Activated T-cell treated with anti-CD3 and anti-CD28 coated beads for 1 hour (primary cell): ENCODE measurements around the gene TMEM247.

Experiments used
- DNase-seq: peaks from one replicate; pipeline ENCODE4 v3.0.0-alpha.2; 2020; ENCODE audit warnings: low read depth

TMEM247 gene

DNA sequence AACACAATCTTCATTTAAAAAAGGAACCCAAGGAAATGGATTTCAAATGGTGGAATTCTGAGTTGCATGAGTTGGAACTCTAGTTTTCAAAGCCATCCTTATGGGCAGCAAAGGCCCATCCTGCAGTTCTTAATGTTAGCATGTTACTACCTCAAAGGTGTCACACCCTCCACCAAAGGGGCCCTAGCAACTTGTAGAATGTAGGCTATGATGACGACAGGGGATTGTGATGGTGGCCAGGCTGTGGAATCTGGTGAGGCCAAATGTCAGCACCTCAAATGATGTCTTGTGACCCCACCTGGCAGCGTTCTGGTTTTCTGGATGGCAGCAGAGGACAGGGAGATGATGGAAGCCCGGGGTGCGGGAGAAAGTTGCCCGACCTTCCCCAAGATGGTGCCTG, at the start of gene TMEM247:
TMEM247 (plus strand) TSS at position 301 of the 400 bp plus-strand sequence.
- DNase-seq = no peak

DNA sequence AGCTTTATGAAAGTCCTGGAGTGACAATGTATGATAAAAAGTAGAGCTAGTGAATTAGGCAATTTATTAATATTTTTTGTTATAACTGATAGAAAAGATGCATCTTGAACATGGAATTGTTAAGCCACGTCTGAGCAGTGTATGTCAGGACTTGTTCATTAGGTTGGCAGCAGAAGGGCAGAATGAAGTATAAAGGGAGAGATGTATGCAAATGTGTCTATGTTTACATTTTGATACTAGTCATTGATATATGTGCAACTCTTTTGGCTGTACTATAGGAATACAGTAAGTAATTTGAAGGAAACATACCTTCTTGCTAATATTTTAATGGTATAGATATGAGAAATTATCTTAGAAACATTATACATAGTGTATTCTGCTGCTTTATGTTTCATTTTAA, 49.0 kb upstream of the TMEM247 start:
- DNase-seq = no peak

DNA sequence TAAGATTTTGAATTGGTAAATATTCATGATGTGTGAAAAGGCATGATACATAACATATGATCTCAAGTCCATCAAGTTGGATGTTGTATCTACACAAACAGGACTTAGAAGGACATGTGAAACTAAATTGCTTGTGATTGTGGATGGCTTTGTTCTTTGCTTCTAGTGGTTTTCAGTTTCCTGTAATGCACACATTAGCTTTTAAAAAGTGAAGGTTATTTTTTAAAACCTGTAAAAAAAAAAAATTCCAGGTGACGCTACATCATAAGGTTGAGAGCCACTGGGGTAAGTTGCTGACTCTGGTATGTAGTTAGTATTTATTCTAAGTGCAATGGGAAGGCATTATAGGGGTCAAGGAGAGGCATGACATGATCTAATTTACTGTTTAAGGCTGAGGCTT, 48.4 kb upstream of the TMEM247 start:
- DNase-seq = no peak

DNA sequence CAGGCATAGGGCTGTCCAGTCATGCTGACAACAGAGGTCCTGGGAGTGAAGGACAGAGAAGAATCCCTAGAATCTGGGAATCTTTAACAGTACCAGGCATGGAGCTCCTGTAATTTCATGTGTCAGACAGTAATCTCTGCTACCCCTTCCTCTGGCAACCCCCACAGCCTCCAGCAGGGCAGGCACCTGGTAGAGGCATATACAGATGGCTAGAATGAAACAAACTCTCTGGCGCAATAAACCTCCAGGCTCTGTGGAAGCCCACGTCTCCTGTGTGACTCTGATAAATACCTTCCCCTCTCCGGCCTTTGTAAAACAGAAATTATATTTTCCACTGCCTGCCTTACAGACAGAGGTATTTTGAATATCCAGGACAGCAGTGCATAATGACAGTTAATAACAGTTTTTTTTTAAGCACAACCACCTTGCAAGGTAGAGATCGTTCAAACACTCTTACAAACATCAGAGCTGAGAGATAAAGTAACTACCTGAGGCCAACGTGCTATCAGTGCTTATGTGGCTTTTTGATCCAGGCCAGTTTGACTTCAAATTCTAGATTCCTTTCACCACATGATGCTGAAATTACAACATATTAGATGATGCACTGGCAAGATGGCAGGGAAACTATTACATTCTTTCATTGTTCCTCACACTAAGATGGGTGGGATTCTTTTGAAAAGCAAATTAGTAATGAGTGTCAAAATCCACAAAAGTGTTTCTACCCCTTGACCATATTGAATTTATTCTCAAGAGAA, 47.7 kb upstream of the TMEM247 start:
- no peak for DNase-seq

DNA sequence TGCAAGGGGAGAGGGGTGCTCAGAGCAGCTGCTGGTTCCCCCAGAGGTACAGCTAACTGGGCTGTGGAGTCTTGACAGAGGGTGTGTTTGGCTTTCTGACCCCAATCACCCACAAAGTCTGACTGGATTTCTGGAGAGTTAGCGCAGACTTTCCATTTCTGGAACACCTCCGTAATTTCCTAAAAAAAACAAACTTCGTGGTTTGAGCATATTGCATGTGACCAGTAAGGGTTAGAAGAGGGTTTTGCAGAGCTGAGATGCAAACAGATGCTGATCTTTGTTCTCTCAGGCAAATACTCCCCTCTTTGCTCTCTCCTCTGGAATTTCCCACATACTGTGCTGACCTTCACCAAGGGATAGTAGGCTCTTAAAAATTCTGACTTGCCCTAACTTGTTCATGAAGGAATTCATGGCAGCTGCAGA, 44.5 kb upstream of the TMEM247 start:
- no peak for DNase-seq

DNA sequence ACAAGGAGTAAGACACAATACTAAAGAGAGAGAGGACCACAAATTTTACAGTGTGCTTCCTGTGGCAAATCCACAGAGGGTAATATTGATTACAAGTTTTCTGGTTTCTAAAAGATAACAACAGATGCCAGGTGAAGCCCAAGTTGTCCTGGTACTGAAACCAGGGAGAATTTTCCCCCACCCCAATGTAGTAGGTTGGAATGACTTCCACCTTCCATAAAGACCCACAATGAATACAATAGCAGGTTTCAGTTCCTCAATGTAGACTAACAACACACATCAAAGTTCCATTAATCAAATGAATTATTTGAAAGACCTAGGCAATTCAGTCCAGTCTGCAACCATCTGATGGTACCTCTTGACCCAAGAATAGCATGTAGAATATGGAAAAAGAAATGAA, 44.0 kb upstream of the TMEM247 start:
- no peak for DNase-seq

DNA sequence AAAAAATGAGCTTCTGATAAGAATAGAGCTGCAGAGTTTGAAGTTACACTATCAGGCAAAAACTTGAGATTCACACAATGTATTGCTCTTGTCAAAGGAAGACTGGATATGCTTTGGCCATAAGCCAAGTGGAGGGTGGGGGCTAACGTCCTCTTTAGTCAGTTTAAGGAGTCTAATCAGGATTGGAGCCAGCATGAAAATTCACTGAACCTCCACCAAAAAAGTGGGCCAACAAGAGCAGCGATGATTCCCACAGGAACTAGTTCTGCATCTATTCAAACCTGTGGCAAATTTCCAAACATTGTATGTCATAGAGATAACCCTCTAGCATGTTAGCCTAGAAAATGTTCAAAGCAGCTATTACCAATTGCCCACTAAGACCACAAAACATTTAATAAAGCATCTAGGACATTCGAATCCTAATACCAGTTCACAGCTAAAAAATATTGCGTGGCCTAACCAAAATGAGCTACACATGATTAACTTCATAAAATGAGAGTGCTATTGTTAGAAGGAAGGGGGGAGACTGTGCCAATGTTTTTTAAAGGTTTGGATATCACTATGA, 43.5 kb upstream of the TMEM247 start:
- DNase-seq = no peak

DNA sequence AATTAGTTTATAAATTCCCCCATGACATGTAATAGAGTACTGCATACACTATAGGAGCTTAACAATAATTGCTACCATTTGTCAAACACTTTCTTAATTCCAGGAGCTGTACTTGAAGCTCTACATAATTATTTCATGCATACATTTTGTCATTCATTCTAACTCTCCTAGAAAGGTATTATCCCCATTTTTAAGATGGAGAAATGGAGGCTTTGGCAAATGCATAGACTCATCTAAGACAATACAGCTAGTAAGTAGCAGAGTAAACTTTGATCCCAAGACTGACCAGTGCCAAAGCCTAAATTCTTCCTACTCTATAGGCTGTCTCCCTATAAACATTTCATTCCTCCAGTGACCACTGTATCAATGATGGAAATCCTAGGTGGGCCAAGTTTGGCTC, 42.6 kb upstream of the TMEM247 start:
- no peak for DNase-seq

DNA sequence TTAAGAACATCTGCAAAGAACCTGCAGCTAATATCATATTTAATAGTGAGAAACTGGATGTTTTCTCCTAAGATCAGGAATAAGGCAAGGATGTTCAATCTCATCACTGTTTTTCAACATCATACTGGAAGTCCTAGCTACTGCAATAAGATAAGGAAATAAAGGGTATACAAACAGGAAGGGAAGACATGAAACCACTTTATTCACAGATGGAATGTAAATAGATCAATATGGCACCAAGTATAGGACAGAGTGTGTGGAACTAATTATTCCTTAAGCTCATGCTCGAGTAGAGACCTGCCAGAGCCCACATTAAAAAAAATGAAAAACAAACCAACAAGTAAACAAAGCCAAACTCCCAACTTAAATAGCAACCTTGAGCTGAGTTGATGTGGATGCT, 41.3 kb upstream of the TMEM247 start:
- no peak for DNase-seq

DNA sequence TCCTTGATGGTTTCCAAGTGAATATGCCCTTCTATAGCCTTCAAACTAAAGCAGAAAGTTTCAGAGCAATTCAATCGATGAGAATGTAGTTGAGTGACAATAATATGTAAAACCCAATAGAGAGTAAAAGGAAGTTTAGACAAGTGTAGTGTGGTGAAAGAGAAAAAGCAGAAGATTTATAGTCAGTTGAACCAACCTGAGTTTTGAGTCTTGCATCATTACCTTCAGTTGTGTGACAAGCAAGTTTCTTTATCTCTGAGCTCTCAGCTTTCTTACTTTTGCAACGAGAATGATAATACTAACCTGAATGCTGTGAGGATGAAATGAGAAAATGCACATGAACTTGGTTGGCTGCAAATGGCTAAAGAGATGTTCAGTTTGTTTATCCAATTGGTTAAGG, 40.6 kb upstream of the TMEM247 start:
- DNase-seq = no peak

DNA sequence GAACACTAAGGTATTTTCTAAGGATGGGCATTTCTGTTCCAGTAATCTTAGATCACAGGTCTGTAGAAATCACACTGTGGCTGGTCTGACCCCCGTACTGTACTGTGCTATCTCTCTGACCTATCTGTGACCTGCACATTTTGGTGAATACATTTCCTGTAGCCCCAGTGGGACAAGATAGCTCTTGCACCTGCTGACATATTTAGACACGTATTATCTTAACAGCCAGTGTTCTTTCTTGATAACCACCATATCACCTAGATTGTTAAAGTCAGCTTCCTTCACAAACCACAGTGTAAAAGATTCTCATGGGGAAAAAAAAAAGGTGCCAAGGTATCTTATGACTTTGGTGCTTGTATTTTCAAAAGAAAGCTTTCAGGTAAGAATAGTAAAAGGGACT, 39.8 kb upstream of the TMEM247 start:
- DNase-seq = no peak

DNA sequence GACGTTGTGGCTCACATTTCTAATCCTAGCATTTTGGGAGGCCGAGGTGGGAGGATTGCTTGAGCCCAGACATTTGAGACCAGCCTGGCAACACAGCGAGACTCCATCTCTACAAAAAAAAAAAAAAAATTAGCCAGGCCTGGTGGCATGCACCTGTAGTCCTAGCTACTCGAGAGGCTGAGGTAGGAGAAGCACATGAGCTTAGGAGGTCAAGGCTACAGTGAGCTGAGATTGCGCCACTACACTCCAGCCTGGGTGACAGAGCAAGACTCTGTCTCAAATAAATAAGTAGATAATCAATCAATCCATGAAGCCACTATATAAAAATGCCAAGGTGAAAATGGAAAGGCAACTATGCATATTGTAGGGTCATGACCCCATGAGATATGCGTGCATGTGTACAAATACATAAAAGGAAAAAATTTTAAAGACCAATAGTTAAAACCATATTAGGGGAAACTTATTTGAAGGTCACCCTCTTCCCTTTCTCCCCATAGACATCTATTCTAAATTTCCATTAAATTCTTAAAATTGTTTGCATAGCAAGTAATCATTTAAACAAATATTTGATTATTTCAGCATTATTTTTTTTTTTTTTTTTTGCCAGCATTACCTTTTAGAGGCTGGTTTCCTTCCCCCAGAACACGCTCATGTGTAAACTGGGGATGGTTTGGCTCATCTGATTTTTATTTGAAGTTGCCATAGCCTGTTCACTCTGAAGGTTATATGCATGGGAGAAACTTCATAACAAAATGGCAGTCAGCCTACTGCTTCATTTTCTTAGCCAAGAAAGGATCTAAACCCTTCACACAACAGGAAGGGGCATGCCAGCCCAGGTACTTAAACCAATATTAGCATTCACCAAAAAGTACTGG, 37.3 kb upstream of the TMEM247 start:
- no peak for DNase-seq

DNA sequence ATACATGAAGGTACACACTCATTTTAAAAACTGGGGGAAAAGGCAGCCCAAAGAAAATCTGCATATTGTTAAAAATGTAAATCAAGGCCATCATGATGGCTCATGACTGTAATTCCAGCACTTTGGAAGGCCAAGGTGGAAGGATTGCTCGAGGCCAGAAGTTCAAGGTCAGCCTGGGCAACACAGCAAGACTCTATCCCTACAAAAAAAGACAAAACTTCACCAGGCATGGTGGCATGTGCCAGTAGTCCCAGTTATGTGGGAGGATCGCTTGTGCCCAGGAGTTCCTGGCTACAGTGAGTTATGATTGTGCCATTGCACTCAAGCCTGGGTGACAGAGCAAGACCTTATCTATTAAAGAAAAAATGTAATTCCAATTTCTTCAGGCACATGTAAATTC, 34.6 kb upstream of the TMEM247 start:
- DNase-seq = no peak

DNA sequence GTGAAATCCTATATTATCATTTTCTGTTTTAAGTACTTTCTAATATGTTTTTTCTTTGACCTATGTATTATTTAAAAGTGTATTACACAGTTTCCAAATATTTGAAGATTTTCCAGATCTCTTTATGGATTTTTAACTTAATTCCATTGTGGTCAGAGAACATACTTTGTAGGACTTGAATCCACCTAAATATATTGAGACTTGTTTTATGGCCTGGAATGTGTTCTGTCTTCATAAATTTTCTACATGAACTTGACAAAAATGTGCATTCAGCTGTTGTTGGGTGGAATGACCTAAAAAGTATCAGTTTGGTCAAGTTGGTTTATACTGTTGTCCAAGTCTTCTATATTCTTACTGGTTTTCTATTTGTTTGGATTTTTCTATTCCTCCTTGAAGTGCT, 33.8 kb upstream of the TMEM247 start:
- DNase-seq = no peak

DNA sequence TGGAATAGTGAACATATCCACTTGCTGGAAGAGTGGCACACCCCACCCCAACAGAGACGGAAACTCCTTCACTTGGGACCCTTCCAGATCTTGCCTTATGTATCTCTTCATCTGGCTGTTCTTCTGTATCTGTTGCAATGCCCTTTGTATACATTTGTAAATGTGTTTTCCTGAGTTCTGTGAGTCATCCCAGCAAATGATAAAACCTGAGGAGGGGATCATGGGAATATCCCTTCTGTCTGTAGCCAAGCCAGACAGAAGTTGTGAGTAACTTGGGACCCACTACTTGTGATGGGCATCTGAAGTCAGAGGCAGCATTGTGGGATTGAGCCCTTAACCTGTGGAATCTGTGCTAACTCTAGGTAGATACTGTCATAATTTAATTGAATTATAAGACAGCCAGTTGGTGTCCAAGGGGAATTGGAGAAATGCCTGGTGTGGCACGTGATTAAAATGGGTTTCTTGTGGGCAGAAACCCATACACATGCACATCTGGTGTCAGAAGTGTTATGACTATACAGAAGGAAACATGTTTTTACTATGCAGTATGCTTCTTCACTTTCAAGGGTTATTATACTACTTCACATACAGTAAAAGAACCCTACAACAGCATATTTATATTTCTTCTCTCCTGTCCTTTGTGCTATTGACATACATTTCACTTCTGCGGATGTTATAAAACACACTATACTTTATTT, 32.3 kb upstream of the TMEM247 start:
- DNase-seq = no peak

DNA sequence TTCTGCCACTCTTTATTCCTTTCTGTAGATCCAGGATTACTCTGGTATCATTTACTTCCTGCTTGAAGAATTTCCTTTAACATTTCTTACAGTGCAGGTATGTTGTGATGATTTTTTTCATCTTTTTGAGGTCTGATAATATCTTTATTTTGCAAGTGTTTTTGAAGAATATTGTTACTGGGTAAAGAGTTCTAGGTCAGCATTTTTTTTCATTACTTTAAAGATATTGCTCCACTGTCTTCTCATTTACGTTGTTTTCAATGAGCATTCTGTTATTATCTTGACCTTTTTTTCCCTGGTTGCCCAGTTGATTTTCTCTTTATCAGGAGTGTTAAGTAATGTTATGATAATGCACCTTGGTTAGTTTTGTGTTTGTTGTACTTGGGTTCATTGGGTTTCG, 31.7 kb upstream of the TMEM247 start:
- no peak for DNase-seq

DNA sequence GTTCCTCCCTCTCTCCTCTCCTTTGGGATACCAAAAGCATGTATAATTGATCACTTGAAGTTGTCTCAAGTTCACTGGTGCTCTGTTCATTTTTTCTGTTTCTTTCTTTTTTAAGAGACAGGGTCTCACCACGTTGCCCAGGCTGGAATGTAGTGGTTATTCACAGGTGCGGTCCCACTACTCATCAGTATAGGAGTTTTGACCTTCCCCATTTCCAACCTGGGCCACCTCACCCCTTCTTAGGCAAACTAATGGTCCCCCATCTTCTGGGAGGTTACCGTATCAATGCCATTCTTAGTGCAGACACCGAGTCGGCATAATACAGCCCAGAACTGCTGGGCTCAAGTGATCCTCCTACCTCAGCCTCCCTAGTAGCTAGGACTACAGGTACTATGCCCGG, 31.3 kb upstream of the TMEM247 start:
- no peak for DNase-seq

DNA sequence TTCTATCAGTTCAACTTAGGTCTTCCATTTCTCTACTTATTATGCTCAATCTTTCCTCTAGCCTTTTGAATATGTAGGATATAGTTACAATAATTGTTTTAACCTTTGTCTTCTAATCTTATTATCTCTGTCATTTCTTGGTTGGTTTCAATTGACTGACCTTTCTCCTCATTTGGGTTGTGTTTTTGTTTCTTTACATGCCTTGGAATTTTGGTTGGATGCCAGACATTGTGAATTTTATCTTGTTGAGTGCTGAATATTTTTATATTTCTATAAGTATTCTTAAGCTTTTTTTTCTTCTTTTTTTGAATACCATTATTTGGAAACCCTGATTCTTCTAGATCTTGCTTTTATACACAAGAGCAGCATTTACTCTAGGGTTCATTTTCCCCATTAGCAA, 30.7 kb upstream of the TMEM247 start:
- DNase-seq = no peak

DNA sequence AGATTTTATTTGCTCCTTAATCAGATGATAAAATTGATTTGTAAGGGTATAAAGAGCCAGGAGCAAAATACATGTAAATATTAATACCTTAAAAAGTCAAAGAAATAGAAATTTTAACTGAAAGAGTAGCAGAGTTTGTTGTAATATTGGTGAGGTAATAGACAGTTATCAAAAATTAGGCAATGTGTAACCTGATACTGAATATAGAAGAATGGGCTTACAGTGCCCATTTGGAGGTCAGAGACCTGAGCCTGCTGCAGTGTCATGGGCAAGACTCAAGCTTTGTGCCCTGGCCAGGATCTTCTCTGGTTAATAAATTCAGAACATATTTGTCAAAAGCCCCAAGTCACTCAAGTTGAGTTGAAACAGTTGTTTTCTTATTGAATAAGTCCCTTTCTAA, 29.7 kb upstream of the TMEM247 start:
- DNase-seq = no peak

DNA sequence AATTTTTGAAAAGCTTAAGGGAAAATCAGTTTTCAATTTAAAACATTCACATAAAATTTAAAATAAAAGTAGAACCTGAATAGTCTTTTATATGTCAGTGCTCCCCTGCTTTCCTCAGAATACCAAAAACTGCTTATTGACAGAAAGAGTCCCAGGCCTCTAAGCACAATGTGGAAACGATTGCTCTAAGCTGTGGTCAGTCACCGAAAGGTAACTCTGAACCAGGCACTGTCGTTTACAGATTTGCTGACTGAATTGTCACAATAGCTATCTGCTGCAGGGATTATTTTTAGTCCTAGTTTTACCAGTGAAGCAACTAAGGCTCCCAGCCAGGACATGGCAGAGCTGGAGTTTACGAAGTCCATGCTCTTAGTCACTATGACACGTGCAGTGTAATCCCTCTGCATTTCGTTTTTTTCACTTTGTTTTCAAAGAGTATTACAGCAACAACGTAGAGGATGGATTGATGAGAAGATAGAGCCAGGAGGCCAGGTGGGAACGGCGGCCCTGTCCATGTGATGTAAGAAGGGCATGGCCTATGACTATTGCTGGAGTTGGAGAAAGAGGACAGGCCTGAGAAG, 28.1 kb upstream of the TMEM247 start:
- DNase-seq = no peak

DNA sequence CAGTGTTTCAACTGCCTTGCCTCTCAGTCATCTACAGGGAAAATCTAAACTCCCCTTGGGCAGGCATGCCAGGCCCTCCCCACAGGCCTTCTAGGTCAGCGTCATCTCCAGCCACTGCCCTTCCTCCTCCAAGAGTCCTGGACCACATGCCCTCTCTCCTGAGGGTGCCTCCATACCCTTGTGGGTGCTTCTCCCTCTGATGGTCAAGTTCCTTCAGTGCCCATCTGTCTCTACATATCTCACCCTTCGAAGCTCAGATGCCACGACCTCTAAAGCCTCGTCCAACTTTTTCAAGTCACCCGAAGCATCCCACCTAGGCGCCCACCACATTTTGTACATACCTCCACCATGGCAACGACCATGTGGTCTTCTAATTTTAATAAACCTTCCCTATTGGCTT, 22.6 kb upstream of the TMEM247 start:
- DNase-seq = no peak
